ENCODE results near the gene UBE4B.
A peak's percentile ranks its signal among the peaks of the same experiment; 100 is the strongest.
"Not testable (repeated sequence)": the region's sequence is repeated elsewhere in the genome, so short reads cannot be mapped to it uniquely, and the experiment has no call there.

Gene UBE4B

GRCh38 chr1:10213186-10213705, 180.5 kb downstream of the UBE4B start:
- DNase-seq = peak in 1 of 2 donors; percentile 45

DNA sequence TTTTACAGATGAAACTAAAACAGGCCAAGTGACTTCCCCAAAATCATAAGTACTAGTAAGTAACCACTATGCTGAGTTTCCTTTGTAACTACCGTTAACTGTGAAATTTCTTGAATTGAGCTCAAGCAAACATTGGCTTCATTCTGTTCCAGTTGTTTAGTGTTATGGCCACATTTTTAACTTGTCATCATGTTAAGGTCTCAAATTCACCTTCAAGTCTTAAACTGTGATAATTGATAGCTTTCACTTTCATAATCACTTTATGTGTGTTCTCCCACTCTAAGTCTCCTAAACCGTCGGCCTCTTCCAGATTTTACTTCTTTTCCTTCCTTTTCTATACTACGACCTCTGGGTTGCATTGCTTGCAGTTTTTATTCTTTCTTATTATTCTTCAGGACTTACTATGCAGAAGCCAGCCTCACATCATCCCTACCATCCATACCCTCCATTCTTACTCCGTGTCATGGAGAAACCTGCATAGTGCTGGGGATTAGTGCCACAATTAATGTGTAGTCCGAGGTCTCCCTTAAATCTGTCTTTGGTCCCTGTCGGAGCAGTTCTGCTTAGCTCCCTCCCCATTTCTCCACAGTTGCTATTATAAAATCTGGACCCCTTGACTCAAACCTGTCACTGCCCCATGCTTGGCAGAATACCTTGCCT, 183.5 kb downstream of the UBE4B start:
- no peak for DNase-seq

- DNase-seq = no peak
These were observed 185.1 kb downstream of the UBE4B start for GRCh38 chr1:10217748-10218441.

GRCh38 chr1:10220200-10220599, 187.4 kb downstream of the UBE4B start:
- no peak for DNase-seq

DNA sequence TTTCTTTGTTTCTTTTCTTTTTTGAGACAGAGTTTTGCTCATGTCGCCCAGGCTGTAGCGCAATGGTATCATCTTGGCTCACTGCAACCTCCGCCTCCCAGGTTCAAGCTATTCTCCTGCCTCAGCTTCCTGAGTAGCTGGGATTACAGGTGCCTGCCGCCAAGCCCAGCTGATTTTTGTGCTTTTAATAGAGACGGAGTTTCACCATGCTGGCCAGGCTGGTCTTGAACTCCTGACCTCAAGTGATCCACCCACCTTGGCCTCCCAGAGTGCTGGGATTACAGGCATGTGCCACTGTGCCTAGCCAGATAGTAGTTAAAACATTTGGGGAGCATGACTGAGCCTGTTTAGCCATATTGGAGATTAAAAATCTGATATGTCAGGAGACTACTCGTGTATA, 187.9 kb downstream of the UBE4B start:
- DNase-seq = not testable (repeated sequence)

GRCh38 chr1:10225573-10225972, 192.8 kb downstream of the UBE4B start:
- DNase-seq = no peak

DNA sequence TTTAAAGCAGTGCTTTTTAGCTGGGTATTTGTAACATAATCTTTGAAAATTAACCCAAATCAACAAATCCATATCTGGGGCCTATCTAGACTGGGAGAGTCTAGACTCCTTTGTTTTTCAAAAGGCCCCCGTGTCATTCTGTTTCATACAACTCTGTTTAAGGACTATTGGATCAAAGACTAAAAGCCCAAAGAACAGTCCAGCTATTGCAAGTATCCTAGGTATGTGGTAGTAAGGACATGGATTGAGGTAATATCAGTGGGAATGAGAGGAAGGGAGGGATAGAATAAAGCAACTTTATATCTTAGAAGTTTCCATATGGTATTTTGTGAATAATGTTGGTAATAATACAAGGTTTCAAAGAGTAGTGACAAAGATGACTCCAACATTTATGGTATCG, 195.8 kb downstream of the UBE4B start:
- DNase-seq = no peak

DNA sequence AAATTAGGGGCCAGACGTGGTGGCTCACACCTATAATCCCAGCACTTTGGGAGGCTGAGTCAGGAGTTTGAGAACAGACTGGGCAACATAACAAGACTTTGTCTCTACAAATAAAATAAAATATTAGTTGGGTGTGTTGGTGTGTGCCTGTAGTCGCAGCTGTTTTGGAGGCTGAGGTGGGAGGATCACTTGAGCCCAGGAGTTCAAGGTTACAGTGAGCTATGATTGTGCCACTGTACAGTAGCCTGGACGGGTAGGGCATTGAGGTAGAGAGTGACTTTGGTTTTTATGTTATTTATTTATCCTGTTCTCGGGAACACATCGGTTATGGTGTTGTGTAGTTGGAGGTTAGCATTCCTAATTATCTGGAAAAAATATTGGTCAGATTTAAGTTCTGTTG, 197.1 kb downstream of the UBE4B start:
- DNase-seq = no peak
